ENCODE data around the gene PTRHD1.

PTRHD1 gene

DNA sequence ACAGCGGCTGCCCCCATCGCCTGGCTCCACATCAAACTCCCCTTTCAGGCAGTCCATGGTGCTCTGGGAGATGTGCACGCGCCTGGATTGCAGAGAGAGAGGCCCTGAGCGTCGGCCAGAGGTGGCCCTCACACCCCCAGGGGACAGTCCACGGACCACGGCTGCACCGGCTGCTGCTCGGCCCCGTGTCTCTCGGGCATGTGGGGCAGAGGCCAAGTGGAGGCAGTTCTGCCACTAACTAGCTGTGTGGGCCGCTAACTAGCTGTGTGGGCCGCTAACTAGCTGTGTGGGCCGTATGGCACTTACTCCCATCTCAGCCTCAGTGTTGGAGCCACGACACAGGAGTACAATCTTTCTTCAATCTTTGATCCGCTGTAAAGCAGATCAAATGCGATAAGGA, 45.4 kb upstream of the PTRHD1 start:
- H3K27ac ChIP-seq (ENCODE audit: low read length) = no peak overlapping the region
- H3K4me2 ChIP-seq (ENCODE audit: low read depth, low read length) = no peak overlapping the region
- H3K79me2 ChIP-seq (ENCODE audit: low read length) = no peaks in the 10 kb centered on the region
- H3K27me3 ChIP-seq (replicated peaks; ENCODE audit: insufficient read depth, low read length) = no peaks in the 10 kb centered on the region
- no peaks in the 10 kb centered on the region for H3K9me3 ChIP-seq (replicated peaks; ENCODE audit: insufficient read depth, low read length)
- H3K4me3 ChIP-seq (ENCODE audit: low read length) = no peak overlapping the region
- H2AFZ ChIP-seq (ENCODE audit: low read length) = no peak overlapping the region
- TF ChIP-seq, protein P1, sequence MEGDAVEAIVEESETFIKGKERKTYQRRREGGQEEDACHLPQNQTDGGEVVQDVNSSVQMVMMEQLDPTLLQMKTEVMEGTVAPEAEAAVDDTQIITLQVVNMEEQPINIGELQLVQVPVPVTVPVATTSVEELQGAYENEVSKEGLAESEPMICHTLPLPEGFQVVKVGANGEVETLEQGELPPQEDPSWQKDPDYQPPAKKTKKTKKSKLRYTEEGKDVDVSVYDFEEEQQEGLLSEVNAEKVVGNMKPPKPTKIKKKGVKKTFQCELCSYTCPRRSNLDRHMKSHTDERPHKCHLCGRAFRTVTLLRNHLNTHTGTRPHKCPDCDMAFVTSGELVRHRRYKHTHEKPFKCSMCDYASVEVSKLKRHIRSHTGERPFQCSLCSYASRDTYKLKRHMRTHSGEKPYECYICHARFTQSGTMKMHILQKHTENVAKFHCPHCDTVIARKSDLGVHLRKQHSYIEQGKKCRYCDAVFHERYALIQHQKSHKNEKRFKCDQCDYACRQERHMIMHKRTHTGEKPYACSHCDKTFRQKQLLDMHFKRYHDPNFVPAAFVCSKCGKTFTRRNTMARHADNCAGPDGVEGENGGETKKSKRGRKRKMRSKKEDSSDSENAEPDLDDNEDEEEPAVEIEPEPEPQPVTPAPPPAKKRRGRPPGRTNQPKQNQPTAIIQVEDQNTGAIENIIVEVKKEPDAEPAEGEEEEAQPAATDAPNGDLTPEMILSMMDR (IDR thresholded peaks at IDR 0.05; ENCODE audit: low read length) = no peak
- TF ChIP-seq EZH2phosphoT487 (IDR thresholded peaks at IDR 0.05; ENCODE audit: low read length) (no peak), EZH2 (optimal IDR thresholded peaks at IDR 0.05; ENCODE audit: low read depth, low read length) (no peak)
- H3K9me2 ChIP-seq (replicated peaks; ENCODE audit: insufficient read depth, low read length) = no peaks in the 10 kb centered on the region
- H3K9ac ChIP-seq (ENCODE audit: low read length) = no peak overlapping the region
- no peak for DNase-seq
- no peaks in the 10 kb centered on the region for H3K4me1 ChIP-seq (ENCODE audit: low read length)
- no peaks in the 10 kb centered on the region for H3F3A ChIP-seq (ENCODE audit: insufficient read depth, low read length)
- no peaks in the 10 kb centered on the region; the same call in 1 of the 2 replicates for H3K36me3 ChIP-seq (replicated peaks; ENCODE audit: insufficient read depth, low read length)
- H4K20me1 ChIP-seq (ENCODE audit: insufficient read depth, low read length) = no peaks in the 10 kb centered on the region

DNA sequence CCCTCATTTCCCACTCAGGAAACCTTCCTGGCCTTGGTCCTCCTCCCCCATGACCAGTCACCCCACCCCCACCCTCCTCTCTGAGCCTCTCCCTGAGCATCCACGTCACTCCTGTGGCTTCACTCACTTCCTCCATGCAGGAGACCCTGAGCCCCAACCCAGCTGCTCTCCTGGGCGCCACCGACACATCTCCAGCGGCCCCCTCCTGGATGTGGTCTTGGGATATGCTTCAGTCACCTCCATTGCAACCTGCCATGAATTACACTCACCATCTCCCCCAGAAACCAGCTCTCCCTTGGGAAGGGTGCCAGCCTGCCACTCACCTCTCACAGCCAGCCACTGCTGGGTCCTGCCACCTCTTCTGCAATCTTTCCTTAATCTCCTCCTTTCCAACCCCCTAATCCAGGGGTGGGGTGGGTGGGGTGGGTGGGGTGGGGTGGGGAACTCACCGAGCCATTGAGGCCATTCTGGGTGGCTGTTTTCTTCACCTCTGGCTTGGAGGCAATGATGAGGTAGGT, 44.9 kb upstream of the PTRHD1 start:
- Histone ChIP-seq H4K20me1 (ENCODE audit: insufficient read depth, low read length) (no peaks in the 10 kb centered on the region), H3K27ac (ENCODE audit: low read length) (no peak overlapping the region), H3K79me2 (ENCODE audit: low read length) (no peaks in the 10 kb centered on the region), H3K9me3 (replicated peaks; ENCODE audit: insufficient read depth, low read length) (no peaks in the 10 kb centered on the region), H3K4me1 (ENCODE audit: low read length) (no peaks in the 10 kb centered on the region), H3K36me3 (replicated peaks; ENCODE audit: insufficient read depth, low read length) (no peaks in the 10 kb centered on the region; the same call in 1 of the 2 replicates), H3K27me3 (replicated peaks; ENCODE audit: insufficient read depth, low read length) (no peaks in the 10 kb centered on the region), H3K4me3 (ENCODE audit: low read length) (no peak overlapping the region), H3F3A (ENCODE audit: insufficient read depth, low read length) (no peaks in the 10 kb centered on the region), H3K4me2 (ENCODE audit: low read depth, low read length) (no peak overlapping the region), H3K9me2 (replicated peaks; ENCODE audit: insufficient read depth, low read length) (no peaks in the 10 kb centered on the region), H2AFZ (ENCODE audit: low read length) (no peak overlapping the region), H3K9ac (ENCODE audit: low read length) (no peak overlapping the region)
- TF ChIP-seq, protein P1 (IDR thresholded peaks at IDR 0.05; ENCODE audit: low read length) = no peak
- TF ChIP-seq EZH2phosphoT487 (IDR thresholded peaks at IDR 0.05; ENCODE audit: low read length) (no peak), EZH2 (optimal IDR thresholded peaks at IDR 0.05; ENCODE audit: low read depth, low read length) (no peak)
- no peak for DNase-seq

DNA sequence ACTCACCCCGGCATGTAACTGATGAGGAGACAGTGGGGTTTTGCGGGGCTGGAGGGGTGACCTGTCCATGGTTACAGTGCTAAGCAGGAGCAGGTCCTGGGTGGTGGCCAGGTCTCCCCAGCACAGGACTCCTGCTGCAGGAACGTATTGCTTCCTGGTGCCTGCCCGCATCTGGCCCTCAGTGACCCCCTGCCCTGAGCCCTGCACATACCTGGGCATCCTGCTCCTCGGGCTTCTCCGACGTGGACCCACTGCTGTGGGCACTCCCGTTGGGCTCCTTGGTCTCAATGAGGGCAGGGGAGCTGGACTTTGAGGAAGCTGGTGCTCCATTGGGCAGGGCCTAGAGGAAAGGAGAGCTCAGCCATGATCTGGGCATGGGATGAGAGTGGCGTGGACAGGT, 43.5 kb upstream of the PTRHD1 start:
- no peaks in the 10 kb centered on the region for H3K4me1 ChIP-seq (ENCODE audit: low read length)
- TF ChIP-seq, protein P1 (IDR thresholded peaks at IDR 0.05; ENCODE audit: low read length) = no peak
- TF ChIP-seq EZH2phosphoT487 (IDR thresholded peaks at IDR 0.05; ENCODE audit: low read length) = no peak
- no peak for TF ChIP-seq EZH2 (optimal IDR thresholded peaks at IDR 0.05; ENCODE audit: low read depth, low read length)
- no peak for DNase-seq
- no peaks in the 10 kb centered on the region for H3K27me3 ChIP-seq (replicated peaks; ENCODE audit: insufficient read depth, low read length)
- no peak overlapping the region for H3K9ac ChIP-seq (ENCODE audit: low read length)
- no peak overlapping the region for H3K4me3 ChIP-seq (ENCODE audit: low read length)
- H2AFZ ChIP-seq (ENCODE audit: low read length) = no peak overlapping the region
- no peaks in the 10 kb centered on the region; the same call in 1 of the 2 replicates for H3K36me3 ChIP-seq (replicated peaks; ENCODE audit: insufficient read depth, low read length)
- no peak overlapping the region for H3K27ac ChIP-seq (ENCODE audit: low read length)
- no peaks in the 10 kb centered on the region for H3F3A ChIP-seq (ENCODE audit: insufficient read depth, low read length)
- no peaks in the 10 kb centered on the region for H4K20me1 ChIP-seq (ENCODE audit: insufficient read depth, low read length)
- no peak overlapping the region for H3K4me2 ChIP-seq (ENCODE audit: low read depth, low read length)
- H3K9me2 ChIP-seq (replicated peaks; ENCODE audit: insufficient read depth, low read length) = no peaks in the 10 kb centered on the region
- H3K79me2 ChIP-seq (ENCODE audit: low read length) = no peaks in the 10 kb centered on the region
- no peaks in the 10 kb centered on the region for H3K9me3 ChIP-seq (replicated peaks; ENCODE audit: insufficient read depth, low read length)
